Measurements from ENCODE around the gene PRSS33. TPM values are rescaled to one million over a fixed set of nuclear protein-coding genes. Genes with fewer than 3 reads are reported as not detected.

The PRSS33 gene
- total RNA-seq, 1 experiment from 2014 or later: not detected

DNA sequence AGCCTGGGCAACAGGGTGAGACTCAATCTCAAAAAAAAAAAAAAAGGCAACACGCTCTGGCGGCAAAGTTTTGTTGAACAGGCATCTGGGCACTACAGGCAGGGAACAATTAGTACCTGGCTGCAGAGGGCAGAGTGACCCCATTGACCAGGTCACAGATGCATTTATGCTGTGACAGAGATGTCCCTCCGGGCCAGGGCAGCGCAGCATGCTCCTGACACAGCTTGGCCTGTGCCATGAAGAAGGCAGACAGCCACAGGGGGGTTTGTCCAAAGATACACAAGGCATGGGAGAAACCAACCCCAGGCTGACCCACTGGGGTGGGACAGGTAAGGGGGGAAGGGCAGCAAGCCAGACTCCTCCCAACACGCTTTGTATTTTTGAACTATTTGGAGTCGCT lies 42.6 kb downstream of the PRSS33 start:
- Histone ChIP-seq H2BK5ac (ENCODE audit: insufficient read length, low read length) (no peak overlapping the region), H3T11ph (ENCODE audit: low read length) (no peak overlapping the region), H3K27ac (ENCODE audit: insufficient read length, low read depth, low read length) (no peak overlapping the region), H4K8ac (replicated peaks; ENCODE audit: insufficient read length, low read depth, low read length) (no peak overlapping the region), H4K5ac (ENCODE audit: insufficient read length, low read depth, low read length) (no peak overlapping the region), H3K27me3 (ENCODE audit: insufficient read depth, low read length) (no peaks in the 10 kb centered on the region), H2AK5ac (ENCODE audit: insufficient read length, low read length) (no peak overlapping the region), H2BK120ac (ENCODE audit: low read depth, low read length, poor library complexity, severe bottlenecking) (no peak overlapping the region), H3K23ac (ENCODE audit: insufficient read length, low read depth, low read length) (no peak overlapping the region), H3K4me2 (ENCODE audit: insufficient read depth, insufficient read length, low read length) (no peak overlapping the region), H3K14ac (ENCODE audit: insufficient read depth, low read length) (no peak overlapping the region), H4K91ac (ENCODE audit: insufficient read length, low read depth, low read length) (no peak overlapping the region), H3K4me1 (ENCODE audit: insufficient read depth, low read length) (no peaks in the 10 kb centered on the region), H3K4ac (ENCODE audit: low read depth, low read length) (no peak overlapping the region), H2BK12ac (ENCODE audit: insufficient read length, low read depth, low read length) (no peak overlapping the region), H2BK15ac (ENCODE audit: low read depth, low read length) (no peak overlapping the region), H3K79me1 (ENCODE audit: insufficient read depth, low read depth, low read length, poor library complexity, severe bottlenecking) (no peaks in the 10 kb centered on the region), H3K18ac (ENCODE audit: insufficient read length, low read depth, low read length) (no peak overlapping the region), H4K20me1 (ENCODE audit: control insufficient read depth, insufficient read depth, insufficient read length) (no peaks in the 10 kb centered on the region), H3K9ac (ENCODE audit: extremely low read depth, insufficient read length, low read length) (no peak overlapping the region), H3K9me3 (ENCODE audit: control insufficient read depth, low read depth, low read length) (no peaks in the 10 kb centered on the region), H3K23me2 (ENCODE audit: insufficient read length, low read depth, low read length, poor library complexity, severe bottlenecking) (no peaks in the 10 kb centered on the region), H2BK20ac (ENCODE audit: low read depth, low read length, poor library complexity, severe bottlenecking) (no peak overlapping the region), H3K79me2 (ENCODE audit: insufficient read depth, low read length) (no peaks in the 10 kb centered on the region), H2AFZ (ENCODE audit: low read length) (no peak overlapping the region), H3K56ac (ENCODE audit: insufficient read length, low read depth, low read length) (no peak overlapping the region)
- no peaks in the 10 kb centered on the region for H3K9me3 Mint-ChIP-seq
- no peaks in the 10 kb centered on the region; the same call in 1 of the 2 replicates for H3K27me3 Mint-ChIP-seq (ENCODE audit: low read depth)
- H3K36me3 Mint-ChIP-seq (ENCODE audit: insufficient read depth in 1 of 3, low read depth in 3 of 3): peaks cover 3 to 6% (median 4%) of the 10 kb centered on the region in 3 experiments; a peak in 5 of 7 replicates
- TF ChIP-seq, protein P1, sequence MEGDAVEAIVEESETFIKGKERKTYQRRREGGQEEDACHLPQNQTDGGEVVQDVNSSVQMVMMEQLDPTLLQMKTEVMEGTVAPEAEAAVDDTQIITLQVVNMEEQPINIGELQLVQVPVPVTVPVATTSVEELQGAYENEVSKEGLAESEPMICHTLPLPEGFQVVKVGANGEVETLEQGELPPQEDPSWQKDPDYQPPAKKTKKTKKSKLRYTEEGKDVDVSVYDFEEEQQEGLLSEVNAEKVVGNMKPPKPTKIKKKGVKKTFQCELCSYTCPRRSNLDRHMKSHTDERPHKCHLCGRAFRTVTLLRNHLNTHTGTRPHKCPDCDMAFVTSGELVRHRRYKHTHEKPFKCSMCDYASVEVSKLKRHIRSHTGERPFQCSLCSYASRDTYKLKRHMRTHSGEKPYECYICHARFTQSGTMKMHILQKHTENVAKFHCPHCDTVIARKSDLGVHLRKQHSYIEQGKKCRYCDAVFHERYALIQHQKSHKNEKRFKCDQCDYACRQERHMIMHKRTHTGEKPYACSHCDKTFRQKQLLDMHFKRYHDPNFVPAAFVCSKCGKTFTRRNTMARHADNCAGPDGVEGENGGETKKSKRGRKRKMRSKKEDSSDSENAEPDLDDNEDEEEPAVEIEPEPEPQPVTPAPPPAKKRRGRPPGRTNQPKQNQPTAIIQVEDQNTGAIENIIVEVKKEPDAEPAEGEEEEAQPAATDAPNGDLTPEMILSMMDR (conservative IDR thresholded peaks at IDR 0.05): no peak
- DNase-seq: no peak
- peaks cover 5 to 8% of the 10 kb centered on the region in 2 experiments; a peak in 2 of 4 replicates for H3K4me1 Mint-ChIP-seq
- no CpG with 5 or more reads among the region's 6 CpGs for WGBS (ENCODE audit: extremely low coverage, insufficient read length, low lambda C conversion rate)
- H3K27ac Mint-ChIP-seq: no peak overlapping the region
- no peak overlapping the region for H3K4me3 Mint-ChIP-seq
